ENCODE data around the gene DDR2. TPM values are rescaled to one million over a fixed set of nuclear protein-coding genes. Genes with fewer than 3 reads are reported as not detected.

The DDR2 gene
- total RNA-seq, 2 donors from 2014 or later: 41.6 to 69.9 TPM

DNA sequence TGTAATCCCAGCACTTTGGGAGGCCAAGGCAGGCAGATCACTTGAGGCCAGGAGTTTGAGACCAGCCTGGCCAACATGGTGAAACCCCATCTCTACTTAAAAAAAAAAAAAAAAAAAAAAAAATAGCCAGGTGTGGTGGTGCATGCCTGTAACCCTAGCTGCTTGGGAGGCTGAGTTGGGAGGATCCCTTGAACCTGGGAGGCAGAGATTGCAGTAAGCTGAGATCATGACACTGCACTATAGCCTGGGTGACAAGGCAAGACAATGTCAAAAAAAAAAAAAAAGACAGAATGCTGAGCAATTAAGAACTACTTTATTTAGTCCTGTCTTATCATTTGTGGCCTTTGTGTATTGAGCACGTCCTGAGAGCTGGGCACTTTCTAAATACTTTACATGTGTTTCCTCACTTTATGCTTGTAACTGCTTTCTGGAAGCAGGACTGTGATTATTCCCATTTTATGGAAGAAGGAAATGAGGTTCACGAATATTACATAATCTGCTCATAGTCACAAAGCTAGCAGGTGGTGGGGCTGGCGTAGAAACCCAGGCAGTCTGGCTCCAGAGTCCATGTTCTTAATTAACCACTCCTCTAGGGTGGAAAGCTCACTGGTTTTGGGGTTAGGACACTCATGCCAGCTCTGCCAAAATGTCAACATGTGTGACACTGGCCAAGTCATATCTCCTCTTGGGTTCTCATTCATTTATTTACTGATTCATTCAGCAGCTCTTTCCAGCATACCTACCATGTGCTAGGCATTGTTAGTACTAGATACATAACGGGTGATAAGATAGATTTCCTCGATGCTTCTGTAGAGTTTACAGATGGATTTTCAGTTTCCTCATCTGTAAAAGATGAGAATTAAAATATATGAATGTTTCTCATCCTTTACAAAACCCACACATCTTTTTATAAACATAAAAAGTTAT is 57.7 kb downstream of the DDR2 start:
- no peak for TF ChIP-seq CTCF (IDR thresholded peaks at IDR 0.05)
- DNase-seq (ENCODE audit: low spot score): no peak
- Histone ChIP-seq H3K27ac (peak overlapping the region; percentile 76 to 81), H3K4me3 (no peak overlapping the region), H3K4me1 (peaks cover 0 to 48% of the 10 kb centered on the region in 2 donors), H3K36me3 (no peaks in the 10 kb centered on the region), H3K27me3 (no peaks in the 10 kb centered on the region), H3K9me3 (no peaks in the 10 kb centered on the region)

GRCh38 chr1:162690672-162691434 is 58.6 kb downstream of the DDR2 start:
- no peak for TF ChIP-seq CTCF (IDR thresholded peaks at IDR 0.05)

DNA sequence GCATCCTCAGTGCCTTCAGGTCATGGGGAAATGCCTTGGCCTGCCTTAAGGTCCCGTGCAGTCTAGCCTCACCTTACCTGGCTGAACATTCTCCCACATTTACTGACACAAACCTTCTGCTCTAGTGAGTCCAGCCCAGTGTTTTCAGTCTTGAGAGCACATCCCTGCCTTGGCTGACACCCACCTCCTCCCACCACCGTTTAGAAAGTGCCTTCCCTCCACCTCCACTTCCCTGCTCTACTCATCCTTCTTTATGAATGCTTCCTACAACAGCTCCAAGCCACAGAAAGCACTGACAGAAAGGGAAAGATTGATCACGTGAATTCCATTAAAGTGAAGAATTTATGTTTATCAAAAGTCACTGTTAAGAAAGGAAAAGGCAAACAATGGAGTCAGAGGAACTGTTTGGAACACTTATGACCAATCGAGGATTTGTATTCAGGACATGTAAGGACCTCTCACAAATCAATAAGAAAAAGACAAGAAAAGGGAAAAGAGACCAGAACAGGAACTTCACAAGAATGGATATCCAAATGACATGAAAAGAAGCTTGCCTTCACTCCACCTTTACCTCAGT is 59.8 kb downstream of the DDR2 start:
- Histone ChIP-seq H3K36me3 (no peaks in the 10 kb centered on the region), H3K4me3 (no peak overlapping the region), H3K4me1 (peaks cover 0 to 62% of the 10 kb centered on the region in 2 donors), H3K27ac (peak overlapping the region; percentile 76 to 81), H3K9me3 (no peaks in the 10 kb centered on the region), H3K27me3 (no peaks in the 10 kb centered on the region)
- TF ChIP-seq CTCF (IDR thresholded peaks at IDR 0.05): no peak
- no peak for DNase-seq (ENCODE audit: low spot score)

More at GRCh38 chr1:162690672-162691434, 58.6 kb downstream of the DDR2 start:
- H3K36me3 ChIP-seq: no peaks in the 10 kb centered on the region
- H3K27ac ChIP-seq: peak overlapping the region; percentile 76 to 81
- DNase-seq (ENCODE audit: low spot score): peak; percentile 84
- no peaks in the 10 kb centered on the region for H3K9me3 ChIP-seq
- H3K27me3 ChIP-seq: no peaks in the 10 kb centered on the region
- H3K4me1 ChIP-seq: peaks cover 0 to 55% of the 10 kb centered on the region in 2 donors
- H3K4me3 ChIP-seq: no peak overlapping the region

DNA sequence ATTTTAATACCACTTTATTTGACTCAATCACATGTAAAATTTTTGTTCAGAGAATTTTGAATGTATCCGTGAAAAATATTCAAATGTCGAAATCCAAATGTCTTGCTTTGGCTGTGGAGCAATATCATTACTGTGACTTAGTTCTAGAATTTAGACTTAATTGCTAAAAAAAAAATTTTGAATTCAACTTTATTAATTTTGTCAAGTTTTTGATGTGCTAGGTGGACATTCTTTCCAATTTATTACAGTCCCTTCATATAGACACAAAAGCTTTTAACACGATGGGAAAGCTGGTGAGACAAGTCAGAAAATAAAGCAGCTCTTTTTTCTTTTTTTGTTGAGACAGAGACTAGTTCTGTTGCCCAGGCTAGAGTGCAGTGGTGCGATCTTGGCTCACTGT is 62.6 kb downstream of the DDR2 start:
- Histone ChIP-seq H3K9me3 (no peaks in the 10 kb centered on the region), H3K27me3 (no peaks in the 10 kb centered on the region), H3K27ac (peak overlapping the region; percentile 79 to 89), H3K4me3 (no peak overlapping the region), H3K36me3 (no peaks in the 10 kb centered on the region), H3K4me1 (peaks cover 0 to 56% of the 10 kb centered on the region in 2 donors)
- TF ChIP-seq CTCF (IDR thresholded peaks at IDR 0.05): no peak
- no peak for DNase-seq (ENCODE audit: low spot score)

DNA sequence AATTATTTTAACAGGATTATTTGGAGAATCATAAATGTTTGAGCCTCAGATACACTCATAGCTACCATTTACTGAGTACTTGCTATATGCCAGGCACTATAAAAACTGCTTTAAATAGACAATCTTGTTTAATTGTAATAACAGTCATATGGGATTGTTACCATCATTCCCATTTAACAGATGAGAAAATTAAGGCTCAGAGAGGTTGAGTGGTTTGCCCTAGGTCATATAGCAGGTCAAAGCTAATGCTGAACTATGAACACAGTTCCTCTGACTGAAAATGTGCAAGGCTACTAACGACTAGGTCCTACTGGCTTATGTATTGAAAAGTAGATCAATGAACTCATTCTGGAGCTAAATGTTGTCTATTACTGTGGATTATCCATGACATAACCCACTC is 63.4 kb downstream of the DDR2 start:
- DNase-seq (ENCODE audit: low spot score): no peak
- peaks cover 0 to 56% of the 10 kb centered on the region in 2 donors for H3K4me1 ChIP-seq
- H3K4me3 ChIP-seq: no peak overlapping the region
- peak overlapping the region; percentile 79 to 89 for H3K27ac ChIP-seq
- no peak for TF ChIP-seq CTCF (IDR thresholded peaks at IDR 0.05)
- H3K36me3 ChIP-seq: no peaks in the 10 kb centered on the region
- H3K27me3 ChIP-seq: no peaks in the 10 kb centered on the region
- no peaks in the 10 kb centered on the region for H3K9me3 ChIP-seq
